Ishikawa (cell line): ENCODE measurements around the gene AK1.

Source experiments
- CREB1 ChIP-seq: IDR thresholded peaks from 2 replicates; pipeline ENCODE4 v1.6.1; 2012; ENCODE audit warnings: low read depth
- EGR1 ChIP-seq: IDR thresholded peaks from 2 replicates; pipeline ENCODE4 v1.6.1; 2012
- EP300 ChIP-seq: IDR thresholded peaks from 2 replicates; pipeline ENCODE4 v1.6.1; 2012; ENCODE audit warnings: borderline replicate concordance
- FOXM1 ChIP-seq: IDR thresholded peaks from 2 replicates; pipeline ENCODE4 v1.6.1; 2012; ENCODE audit warnings: low read depth, borderline replicate concordance
- RAD21 ChIP-seq: IDR thresholded peaks from 2 replicates; pipeline ENCODE4 v1.6.1; 2012; ENCODE audit warnings: low read depth
- REST ChIP-seq: IDR thresholded peaks from 2 replicates; pipeline ENCODE4 v1.6.1; 2012; ENCODE audit warnings: low read depth, mild to moderate bottlenecking
- TAF1 ChIP-seq: IDR thresholded peaks from 2 replicates; pipeline ENCODE4 v1.6.1; 2012; ENCODE audit warnings: low read depth, mild to moderate bottlenecking
- TCF12 ChIP-seq: IDR thresholded peaks from 2 replicates; pipeline ENCODE4 v1.6.1; 2012; ENCODE audit warnings: low read depth
- USF1 ChIP-seq: IDR thresholded peaks from 2 replicates; pipeline ENCODE4 v1.6.1; 2012
- YY1 ChIP-seq: IDR thresholded peaks from 2 replicates; pipeline ENCODE4 v1.6.1; 2012; ENCODE audit warnings: low read depth
- TF ChIP-seq, protein P1 (sequence below): IDR thresholded peaks from 2 replicates; pipeline ENCODE4 v1.6.1; 2012

DNA sequence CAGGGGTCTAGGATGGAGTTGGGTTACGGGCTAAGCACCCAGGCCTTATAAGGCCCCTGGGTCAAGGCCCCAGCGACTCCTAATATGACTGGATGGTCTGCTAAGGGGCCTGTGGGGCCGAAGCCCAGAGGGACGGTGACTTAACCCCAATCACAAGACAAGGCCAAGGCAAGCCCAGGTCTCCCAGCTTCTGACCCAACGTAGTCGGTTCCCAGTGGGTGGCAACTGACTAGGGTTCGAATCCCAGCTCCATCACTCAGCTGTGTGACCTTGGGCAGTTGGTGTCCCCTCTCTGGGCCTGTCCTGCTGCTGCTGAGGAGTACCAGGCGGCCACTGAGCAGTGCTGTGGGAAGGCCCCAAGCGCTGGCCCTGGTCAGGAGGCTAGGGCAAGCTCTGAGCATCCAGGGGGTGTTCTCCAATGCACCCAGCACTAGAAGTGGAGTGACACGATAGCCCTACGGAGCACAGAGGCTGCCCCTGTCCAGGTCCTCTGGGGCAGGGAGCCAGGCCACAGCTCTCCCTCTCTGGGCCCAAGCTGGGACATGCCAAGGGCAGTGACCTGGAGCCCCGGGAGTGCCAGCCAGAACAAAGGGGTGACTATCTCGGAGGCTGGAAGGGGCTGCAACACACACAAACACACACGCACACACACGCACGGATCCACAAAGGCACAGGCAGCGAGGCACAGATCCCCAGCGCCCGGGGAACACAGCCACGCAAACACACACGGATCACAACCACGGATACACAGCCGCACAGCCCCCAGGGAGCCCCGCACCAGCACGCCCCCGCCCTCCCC, 512 bp downstream of the AK1 start:
- TF ChIP-seq TAF1 (no peak), EP300 (no peak), CREB1 (no peak), USF1 (no peak), RAD21 (no peak), REST (no peak), FOXM1 (no peak), EGR1 (no peak), YY1 (no peak), TCF12 (no peak)
- TF ChIP-seq, protein P1, sequence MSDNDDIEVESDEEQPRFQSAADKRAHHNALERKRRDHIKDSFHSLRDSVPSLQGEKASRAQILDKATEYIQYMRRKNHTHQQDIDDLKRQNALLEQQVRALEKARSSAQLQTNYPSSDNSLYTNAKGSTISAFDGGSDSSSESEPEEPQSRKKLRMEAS = no peak
